ENCODE results near the gene PLCB1.

DNA sequence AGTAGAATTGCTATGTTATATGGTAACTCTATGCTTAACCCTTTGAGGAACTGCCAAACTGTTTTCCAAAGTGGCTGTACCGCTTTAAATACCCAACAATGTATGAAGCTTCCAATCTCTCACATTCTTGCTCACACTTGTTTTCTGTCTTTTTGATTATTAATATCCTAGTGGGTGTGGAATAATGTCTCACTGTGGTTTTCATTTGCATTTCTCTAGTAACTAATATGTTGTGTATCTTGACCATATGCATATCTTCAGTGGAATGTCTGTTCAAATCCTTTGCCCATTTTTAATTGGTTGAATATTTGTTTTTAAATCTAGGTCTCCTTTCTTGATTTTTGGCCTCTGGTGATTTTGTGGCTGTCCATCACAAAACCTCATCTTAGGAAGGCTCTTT is 759.0 kb downstream of the PLCB1 start:
- TF ChIP-seq, protein P1, sequence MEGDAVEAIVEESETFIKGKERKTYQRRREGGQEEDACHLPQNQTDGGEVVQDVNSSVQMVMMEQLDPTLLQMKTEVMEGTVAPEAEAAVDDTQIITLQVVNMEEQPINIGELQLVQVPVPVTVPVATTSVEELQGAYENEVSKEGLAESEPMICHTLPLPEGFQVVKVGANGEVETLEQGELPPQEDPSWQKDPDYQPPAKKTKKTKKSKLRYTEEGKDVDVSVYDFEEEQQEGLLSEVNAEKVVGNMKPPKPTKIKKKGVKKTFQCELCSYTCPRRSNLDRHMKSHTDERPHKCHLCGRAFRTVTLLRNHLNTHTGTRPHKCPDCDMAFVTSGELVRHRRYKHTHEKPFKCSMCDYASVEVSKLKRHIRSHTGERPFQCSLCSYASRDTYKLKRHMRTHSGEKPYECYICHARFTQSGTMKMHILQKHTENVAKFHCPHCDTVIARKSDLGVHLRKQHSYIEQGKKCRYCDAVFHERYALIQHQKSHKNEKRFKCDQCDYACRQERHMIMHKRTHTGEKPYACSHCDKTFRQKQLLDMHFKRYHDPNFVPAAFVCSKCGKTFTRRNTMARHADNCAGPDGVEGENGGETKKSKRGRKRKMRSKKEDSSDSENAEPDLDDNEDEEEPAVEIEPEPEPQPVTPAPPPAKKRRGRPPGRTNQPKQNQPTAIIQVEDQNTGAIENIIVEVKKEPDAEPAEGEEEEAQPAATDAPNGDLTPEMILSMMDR (conservative IDR thresholded peaks at IDR 0.05; ENCODE audit: low read length): no peak
- TF ChIP-seq EZH2phosphoT487 (IDR thresholded peaks at IDR 0.05; ENCODE audit: borderline replicate concordance): no peak
